Hepatocyte (in vitro differentiated cells): Measurements from ENCODE around the gene AGMAT. TPM values are rescaled to one million over a fixed set of nuclear protein-coding genes. Genes with fewer than 3 reads are reported as not detected.

Experiments
- DNase-seq: peaks from one replicate; pipeline ENCODE4 v3.0.0-alpha.2; 2016; ENCODE audit warnings: low spot score
- H2AFZ ChIP-seq: fragments of 200-600 bp; sonication (generic); 2 replicates; pipeline ENCODE4 v1.6.0; 2016; ENCODE audit warnings: antibody characterized with exemption, mild to moderate bottlenecking
- H3K27ac ChIP-seq: fragments of 200-600 bp; sonication (generic); 2 replicates; pipeline ENCODE4 v1.5.1; 2016; ENCODE audit warnings: mild to moderate bottlenecking
- H3K27me3 ChIP-seq: fragments of 200-600 bp; sonication (generic); 2 replicates; pipeline ENCODE4 v1.6.1; 2016
- H3K36me3 ChIP-seq: fragments of 200-600 bp; sonication (generic); replicated peaks from 2 replicates; pipeline ENCODE4 v1.5.1; 2016; ENCODE audit warnings: low read depth; ENCODE audit not compliant: insufficient read depth
- H3K4me1 ChIP-seq: fragments of 200-600 bp; sonication (generic); 2 replicates; pipeline ENCODE4 v1.5.1; 2016; ENCODE audit warnings: mild to moderate bottlenecking, moderate library complexity; ENCODE audit not compliant: insufficient read depth
- H3K4me2 ChIP-seq: fragments of 200-600 bp; sonication (generic); 2 replicates; pipeline ENCODE4 v1.6.0; 2016
- H3K4me3 ChIP-seq: fragments of 200-600 bp; sonication (generic); 2 replicates; pipeline ENCODE4 v1.5.1; 2016; ENCODE audit warnings: mild to moderate bottlenecking
- H3K79me2 ChIP-seq: fragments of 200-600 bp; sonication (generic); 2 replicates; pipeline ENCODE4 v1.6.0; 2017; ENCODE audit warnings: mild to moderate bottlenecking
- H3K9me2 ChIP-seq: fragments of 200-600 bp; sonication (generic); replicated peaks from 2 replicates; pipeline ENCODE4 v1.6.0; 2017; ENCODE audit warnings: mild to moderate bottlenecking; ENCODE audit not compliant: insufficient read depth
- H3K9me3 ChIP-seq: fragments of 200-600 bp; sonication (generic); 2 replicates; pipeline ENCODE4 v1.5.1; 2016; ENCODE audit warnings: low read depth, mild to moderate bottlenecking
- H4K20me1 ChIP-seq: fragments of 200-600 bp; sonication (generic); 2 replicates; pipeline ENCODE4 v1.6.0; 2016; ENCODE audit warnings: mild to moderate bottlenecking; ENCODE audit not compliant: insufficient read depth, poor library complexity, severe bottlenecking
- EZH2 ChIP-seq: fragments of 200-600 bp; sonication (generic); IDR thresholded peaks from 2 replicates; pipeline ENCODE4 v1.6.1; 2016; ENCODE audit warnings: antibody characterized with exemption, mild to moderate bottlenecking, borderline replicate concordance
- EZH2phosphoT487 ChIP-seq: fragments of 200-600 bp; sonication (generic); IDR thresholded peaks from one replicate; pipeline ENCODE4 v1.6.1; 2018; ENCODE audit warnings: antibody characterized with exemption, mild to moderate bottlenecking, low read depth, moderate library complexity; ENCODE audit not compliant: unreplicated experiment, severe bottlenecking
- WGBS: methylation state at CpG from one replicate; pipeline ENCODE4 v1.1.6; 2016; ENCODE audit warnings: low lambda C conversion rate; ENCODE audit errors: missing lambda C conversion rate; 5-methylcytosine and 5-hydroxymethylcytosine counted together
- polyA plus RNA-seq: library from polyadenylated mRNA; unstranded; fragments of >200 nt; fragmentation: Nextera tagmentation; extraction: Ambion mirVana; gene quantifications from 2 replicates; pipeline ENCODE4 v1.2.1, GENCODE V29; 2016
- total RNA-seq: library from RNA; depleted of rRNA; stranded (reverse); fragments of >200 nt; gene quantifications from 2 replicates; pipeline ENCODE4 v1.2.3, GENCODE V29; 2014
- TF ChIP-seq, protein P1 (sequence below): fragments of 200-600 bp; sonication (generic); IDR thresholded peaks from 2 replicates; pipeline ENCODE4 v1.5.1; 2016; ENCODE audit warnings: antibody characterized with exemption, mild to moderate bottlenecking; ENCODE audit not compliant: poor library complexity

AGMAT gene
- total and polyA plus RNA-seq, 2 experiments from 2014 or later, result 28.7 to 42.9 TPM

DNA sequence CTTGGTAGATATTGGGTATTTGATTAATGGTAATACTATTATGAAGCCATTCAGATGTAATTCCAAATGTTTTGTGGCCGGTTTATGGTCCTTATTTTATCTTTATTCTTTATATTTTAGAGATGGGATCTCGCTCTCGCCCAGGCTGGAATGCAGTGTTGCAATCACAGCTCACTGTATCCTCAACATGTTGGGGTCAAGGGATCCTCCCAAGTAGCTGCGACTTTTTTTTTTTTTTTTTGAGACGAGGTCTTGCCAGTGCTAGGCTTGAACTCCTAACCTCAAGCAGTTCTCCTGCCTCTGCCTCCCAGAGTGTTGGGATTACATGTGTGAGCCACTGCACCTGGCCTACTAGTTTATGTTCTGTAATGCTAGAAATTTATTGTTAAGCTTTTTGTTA lies 37.1 kb upstream of the AGMAT start:
- peaks cover 43% of the 10 kb centered on the region for H4K20me1 ChIP-seq
- H3K27ac ChIP-seq, result no peak overlapping the region
- H3K9me3 ChIP-seq, result no peaks in the 10 kb centered on the region
- H3K4me3 ChIP-seq, result no peak overlapping the region
- peak overlapping the region; percentile 82 for H3K4me2 ChIP-seq
- WGBS, result 64% methylated on average over 5 of the region's 5 CpGs
- H3K4me1 ChIP-seq, result peaks cover 48% of the 10 kb centered on the region
- H3K36me3 ChIP-seq, result no peaks in the 10 kb centered on the region
- H3K9me2 ChIP-seq, result no peaks in the 10 kb centered on the region
- H3K79me2 ChIP-seq, result peaks cover 89% of the 10 kb centered on the region
- H2AFZ ChIP-seq, result no peak overlapping the region
- DNase-seq, result no peak
- TF ChIP-seq EZH2 (no peak), EZH2phosphoT487 (no peak)
- TF ChIP-seq, protein P1, sequence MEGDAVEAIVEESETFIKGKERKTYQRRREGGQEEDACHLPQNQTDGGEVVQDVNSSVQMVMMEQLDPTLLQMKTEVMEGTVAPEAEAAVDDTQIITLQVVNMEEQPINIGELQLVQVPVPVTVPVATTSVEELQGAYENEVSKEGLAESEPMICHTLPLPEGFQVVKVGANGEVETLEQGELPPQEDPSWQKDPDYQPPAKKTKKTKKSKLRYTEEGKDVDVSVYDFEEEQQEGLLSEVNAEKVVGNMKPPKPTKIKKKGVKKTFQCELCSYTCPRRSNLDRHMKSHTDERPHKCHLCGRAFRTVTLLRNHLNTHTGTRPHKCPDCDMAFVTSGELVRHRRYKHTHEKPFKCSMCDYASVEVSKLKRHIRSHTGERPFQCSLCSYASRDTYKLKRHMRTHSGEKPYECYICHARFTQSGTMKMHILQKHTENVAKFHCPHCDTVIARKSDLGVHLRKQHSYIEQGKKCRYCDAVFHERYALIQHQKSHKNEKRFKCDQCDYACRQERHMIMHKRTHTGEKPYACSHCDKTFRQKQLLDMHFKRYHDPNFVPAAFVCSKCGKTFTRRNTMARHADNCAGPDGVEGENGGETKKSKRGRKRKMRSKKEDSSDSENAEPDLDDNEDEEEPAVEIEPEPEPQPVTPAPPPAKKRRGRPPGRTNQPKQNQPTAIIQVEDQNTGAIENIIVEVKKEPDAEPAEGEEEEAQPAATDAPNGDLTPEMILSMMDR, result no peak
- no peaks in the 10 kb centered on the region for H3K27me3 ChIP-seq

DNA sequence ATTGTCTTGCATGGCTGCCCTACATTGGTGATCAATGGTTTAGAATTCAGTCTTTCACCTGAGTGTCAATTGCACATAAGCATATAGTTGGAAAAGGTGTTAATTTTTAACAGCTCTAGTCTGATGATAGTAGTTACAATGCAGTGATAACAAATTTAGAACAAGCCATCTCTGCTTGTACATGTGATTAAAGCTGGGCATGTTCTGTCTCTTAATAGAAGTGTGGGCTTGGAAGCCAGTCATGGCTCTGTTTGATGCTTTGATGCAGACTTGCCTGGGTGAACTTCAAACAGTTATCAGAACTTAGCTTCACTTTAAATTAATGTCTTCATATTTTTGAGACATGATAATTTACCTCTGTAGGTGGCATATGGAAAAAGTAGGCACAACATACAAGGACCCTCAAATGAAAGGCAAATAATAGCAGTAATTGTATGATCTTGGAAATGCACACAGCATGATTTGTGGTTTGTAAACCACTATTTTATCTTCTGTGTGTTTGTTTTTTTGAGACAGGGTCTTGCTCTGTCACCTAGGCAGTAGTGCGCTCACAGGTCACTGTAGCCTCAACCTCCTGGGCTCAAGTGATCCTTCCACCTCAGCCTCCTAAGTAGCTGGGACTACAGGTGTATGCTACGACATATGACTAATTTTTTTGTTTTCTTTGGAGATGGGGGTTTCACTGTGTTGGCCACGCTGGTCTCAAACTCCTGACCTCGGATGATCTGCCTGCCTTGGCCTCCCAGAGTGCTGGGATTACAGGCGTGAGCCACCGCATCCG lies 36.2 kb upstream of the AGMAT start:
- TF ChIP-seq EZH2, result no peak
- TF ChIP-seq, protein P1, result no peak
- no peak for TF ChIP-seq EZH2phosphoT487
- H3K4me3 ChIP-seq, result no peak overlapping the region
- no peaks in the 10 kb centered on the region for H3K27me3 ChIP-seq
- H2AFZ ChIP-seq, result no peak overlapping the region
- H3K27ac ChIP-seq, result no peak overlapping the region
- no peaks in the 10 kb centered on the region for H3K9me3 ChIP-seq
- H4K20me1 ChIP-seq, result peaks cover 35% of the 10 kb centered on the region
- H3K4me2 ChIP-seq, result peak overlapping the region; percentile 82
- 96% methylated on average over 7 of the region's 7 CpGs for whole genome bisulfite sequencing
- no peak for DNase-seq
- peaks cover 45% of the 10 kb centered on the region for H3K4me1 ChIP-seq
- H3K9me2 ChIP-seq, result no peaks in the 10 kb centered on the region
- H3K36me3 ChIP-seq, result no peaks in the 10 kb centered on the region
- peaks cover 80% of the 10 kb centered on the region for H3K79me2 ChIP-seq

DNA sequence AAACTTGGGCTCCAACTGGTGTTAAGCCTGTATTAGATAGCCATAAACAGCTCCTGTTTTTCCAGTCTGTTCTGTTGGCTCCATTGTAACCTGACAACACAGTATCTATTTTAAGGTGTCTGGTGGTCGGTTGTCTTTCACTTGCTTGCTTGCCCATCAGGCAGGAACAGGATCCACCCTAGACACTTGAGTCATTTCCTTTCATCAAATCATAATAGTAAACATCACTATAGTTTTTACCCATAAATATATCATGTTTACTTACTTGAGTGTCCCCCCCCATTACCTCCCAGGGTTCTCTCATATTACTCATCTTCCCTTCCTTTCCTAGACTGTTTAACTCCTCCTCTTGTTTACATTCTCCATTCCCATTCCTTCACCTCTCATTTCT lies 35.3 kb upstream of the AGMAT start:
- whole genome bisulfite sequencing, result 48% methylated on average over 1 of the region's 1 CpG
- Histone ChIP-seq H3K4me2 (peak overlapping the region; percentile 82), H3K79me2 (peaks cover 71% of the 10 kb centered on the region), H3K4me3 (no peak overlapping the region), H3K27ac (peak overlapping the region; percentile 99), H3K27me3 (no peaks in the 10 kb centered on the region), H4K20me1 (peaks cover 26% of the 10 kb centered on the region), H3K4me1 (peaks cover 41% of the 10 kb centered on the region), H3K36me3 (no peaks in the 10 kb centered on the region), H3K9me2 (no peaks in the 10 kb centered on the region), H2AFZ (no peak overlapping the region), H3K9me3 (no peaks in the 10 kb centered on the region)
- TF ChIP-seq, protein P1, result no peak
- TF ChIP-seq EZH2 (no peak), EZH2phosphoT487 (no peak)
- no peak for DNase-seq
